ENCODE data around the gene TAS2R14.
A peak's percentile ranks its signal among the peaks of the same experiment; 100 is the strongest.

TAS2R14 gene

DNA sequence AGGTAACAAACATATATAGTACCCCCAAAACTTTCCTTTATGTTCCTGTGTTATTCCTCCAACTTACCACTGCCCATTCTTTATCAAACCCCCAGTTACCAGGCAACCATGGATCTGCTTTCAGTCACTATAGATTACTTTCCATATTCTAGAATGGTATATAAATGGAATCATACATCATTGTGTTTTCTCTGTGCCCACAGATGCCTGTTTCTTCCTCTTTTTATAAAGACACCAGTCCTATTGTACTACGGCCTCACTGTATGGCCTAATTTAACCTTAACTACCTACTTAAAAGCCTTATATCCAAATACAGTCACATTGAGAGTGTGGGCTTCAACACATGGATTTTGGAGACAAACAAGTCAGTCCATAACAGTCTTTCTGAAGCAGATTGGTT is 2.6 kb downstream of the TAS2R14 start:
- Histone ChIP-seq H3K27me3 (replicated peaks; ENCODE audit: control insufficient read depth, insufficient read depth, low read length) (no peaks in the 10 kb centered on the region), H3K4me3 (replicated peaks; ENCODE audit: low read depth, low read length) (no peak overlapping the region), H3K36me3 (ENCODE audit: control insufficient read depth, insufficient read depth, low read length) (no peaks in the 10 kb centered on the region)
- peak; percentile 18 for DNase-seq (ENCODE audit: extremely low read depth, insufficient read length)
- TF ChIP-seq, protein P1, sequence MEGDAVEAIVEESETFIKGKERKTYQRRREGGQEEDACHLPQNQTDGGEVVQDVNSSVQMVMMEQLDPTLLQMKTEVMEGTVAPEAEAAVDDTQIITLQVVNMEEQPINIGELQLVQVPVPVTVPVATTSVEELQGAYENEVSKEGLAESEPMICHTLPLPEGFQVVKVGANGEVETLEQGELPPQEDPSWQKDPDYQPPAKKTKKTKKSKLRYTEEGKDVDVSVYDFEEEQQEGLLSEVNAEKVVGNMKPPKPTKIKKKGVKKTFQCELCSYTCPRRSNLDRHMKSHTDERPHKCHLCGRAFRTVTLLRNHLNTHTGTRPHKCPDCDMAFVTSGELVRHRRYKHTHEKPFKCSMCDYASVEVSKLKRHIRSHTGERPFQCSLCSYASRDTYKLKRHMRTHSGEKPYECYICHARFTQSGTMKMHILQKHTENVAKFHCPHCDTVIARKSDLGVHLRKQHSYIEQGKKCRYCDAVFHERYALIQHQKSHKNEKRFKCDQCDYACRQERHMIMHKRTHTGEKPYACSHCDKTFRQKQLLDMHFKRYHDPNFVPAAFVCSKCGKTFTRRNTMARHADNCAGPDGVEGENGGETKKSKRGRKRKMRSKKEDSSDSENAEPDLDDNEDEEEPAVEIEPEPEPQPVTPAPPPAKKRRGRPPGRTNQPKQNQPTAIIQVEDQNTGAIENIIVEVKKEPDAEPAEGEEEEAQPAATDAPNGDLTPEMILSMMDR (IDR thresholded peaks at IDR 0.05; ENCODE audit: insufficient read depth, low read length, poor library complexity, severe bottlenecking), result no peak

DNA sequence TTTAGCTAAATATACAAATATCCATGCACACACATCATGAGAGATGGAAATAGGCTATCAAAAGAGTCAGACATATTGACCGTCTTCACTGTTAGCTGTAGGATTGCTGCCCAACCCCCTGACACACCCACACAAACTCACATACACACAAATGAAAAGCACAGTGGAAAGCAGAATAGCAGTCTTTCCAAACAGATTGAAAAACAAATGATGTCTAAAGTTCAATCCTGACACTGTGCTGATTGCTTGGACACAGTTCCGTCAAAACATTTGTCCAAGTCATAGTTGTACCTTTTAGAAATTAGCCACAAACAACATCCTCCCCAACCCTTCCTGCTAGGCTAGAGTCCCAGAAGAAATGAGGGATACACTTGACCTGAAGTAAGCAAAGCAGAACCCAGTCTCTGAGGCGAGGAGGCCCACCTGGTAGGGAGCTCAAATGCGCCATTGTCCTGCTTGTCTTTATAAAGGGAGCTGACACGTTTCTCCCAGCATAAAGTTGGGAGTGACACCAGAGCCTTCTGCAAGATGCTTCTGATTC is 10.2 kb downstream of the TAS2R14 start, which contains the start of gene PRH2:
TSS of gene PRH2 (plus strand) at position 491 of the 541 bp plus-strand sequence. CDS start at position 529, 38 bp downstream.
- no peak for DNase-seq (ENCODE audit: extremely low read depth, insufficient read length)
- H3K27me3 ChIP-seq (replicated peaks; ENCODE audit: control insufficient read depth, insufficient read depth, low read length), result no peaks in the 10 kb centered on the region
- TF ChIP-seq, protein P1 (IDR thresholded peaks at IDR 0.05; ENCODE audit: insufficient read depth, low read length, poor library complexity, severe bottlenecking), result no peak
- H3K36me3 ChIP-seq (ENCODE audit: control insufficient read depth, insufficient read depth, low read length), result no peaks in the 10 kb centered on the region
- H3K4me3 ChIP-seq (replicated peaks; ENCODE audit: low read depth, low read length), result no peak within 1 kb of the TSS

DNA sequence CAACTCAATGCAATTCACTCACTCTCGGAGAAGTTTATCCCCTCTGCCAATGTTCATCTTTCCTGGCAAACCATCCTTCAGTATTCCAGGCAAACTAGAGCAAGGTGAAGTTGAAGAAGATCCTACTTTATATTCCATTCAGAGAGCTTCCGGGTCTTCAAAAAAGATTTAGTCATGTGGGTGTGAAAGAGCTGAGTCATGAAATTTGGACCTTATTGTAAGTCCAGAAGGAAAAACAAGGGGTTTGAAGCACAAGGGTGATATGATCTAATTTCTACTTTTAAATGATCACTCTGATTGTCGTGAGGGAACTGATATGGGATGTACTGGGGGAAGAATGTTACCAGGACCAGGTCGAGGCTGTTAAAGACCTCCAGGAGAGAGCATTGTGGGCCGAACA is 12.8 kb downstream of the TAS2R14 start:
- DNase-seq (ENCODE audit: extremely low read depth, insufficient read length), result no peak
- H3K4me3 ChIP-seq (replicated peaks; ENCODE audit: low read depth, low read length), result no peak overlapping the region
- TF ChIP-seq, protein P1 (IDR thresholded peaks at IDR 0.05; ENCODE audit: insufficient read depth, low read length, poor library complexity, severe bottlenecking), result no peak
- H3K36me3 ChIP-seq (ENCODE audit: control insufficient read depth, insufficient read depth, low read length), result no peaks in the 10 kb centered on the region
- no peaks in the 10 kb centered on the region for H3K27me3 ChIP-seq (replicated peaks; ENCODE audit: control insufficient read depth, insufficient read depth, low read length)

DNA sequence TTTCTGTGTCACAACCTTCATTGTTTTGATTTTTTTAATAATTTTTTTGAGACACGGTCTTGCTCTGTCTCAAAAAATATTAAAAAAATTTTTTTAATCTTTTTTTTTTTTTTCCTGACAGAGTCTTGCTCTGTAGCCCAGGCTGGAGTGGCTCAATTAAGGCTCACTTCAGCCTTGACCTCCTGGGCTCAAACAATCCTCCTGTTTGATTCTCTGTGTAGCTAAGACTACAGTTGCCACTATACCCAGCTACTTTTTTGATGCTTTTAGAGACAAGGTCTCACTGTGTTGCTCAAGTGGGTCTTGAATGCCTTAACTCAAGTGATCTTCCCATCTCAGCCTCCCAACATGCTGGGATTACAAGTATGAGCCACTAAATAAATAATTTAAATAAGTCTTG is 19.3 kb downstream of the TAS2R14 start:
- H3K27me3 ChIP-seq (replicated peaks; ENCODE audit: control insufficient read depth, insufficient read depth, low read length), result no peaks in the 10 kb centered on the region
- H3K36me3 ChIP-seq (ENCODE audit: control insufficient read depth, insufficient read depth, low read length), result no peaks in the 10 kb centered on the region
- no peak for DNase-seq (ENCODE audit: extremely low read depth, insufficient read length)
- H3K4me3 ChIP-seq (replicated peaks; ENCODE audit: low read depth, low read length), result no peak overlapping the region
- TF ChIP-seq, protein P1 (IDR thresholded peaks at IDR 0.05; ENCODE audit: insufficient read depth, low read length, poor library complexity, severe bottlenecking), result no peak

DNA sequence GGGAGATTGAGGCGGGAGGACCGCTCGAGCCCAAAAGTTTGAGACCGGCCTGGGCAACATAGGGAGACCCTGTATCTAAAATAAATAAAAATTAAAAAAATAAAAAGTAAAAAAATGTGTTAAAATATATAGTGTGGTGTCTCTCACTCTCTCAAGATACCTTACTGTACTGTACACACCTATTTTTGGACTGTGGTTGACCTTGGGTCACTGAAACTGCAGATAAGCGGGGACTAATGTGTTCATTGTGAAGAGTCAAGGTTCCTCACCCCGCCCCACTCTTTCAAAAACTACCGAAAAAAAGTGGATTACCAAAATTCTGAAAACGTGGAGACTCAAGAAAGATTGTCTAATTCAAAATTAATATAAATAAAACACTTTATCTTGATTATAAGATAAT is 28.7 kb downstream of the TAS2R14 start:
- Histone ChIP-seq H3K4me3 (replicated peaks; ENCODE audit: low read depth, low read length) (no peak overlapping the region), H3K36me3 (ENCODE audit: control insufficient read depth, insufficient read depth, low read length) (no peaks in the 10 kb centered on the region), H3K27me3 (replicated peaks; ENCODE audit: control insufficient read depth, insufficient read depth, low read length) (no peaks in the 10 kb centered on the region)
- TF ChIP-seq, protein P1 (IDR thresholded peaks at IDR 0.05; ENCODE audit: insufficient read depth, low read length, poor library complexity, severe bottlenecking), result no peak
- no peak for DNase-seq (ENCODE audit: extremely low read depth, insufficient read length)

DNA sequence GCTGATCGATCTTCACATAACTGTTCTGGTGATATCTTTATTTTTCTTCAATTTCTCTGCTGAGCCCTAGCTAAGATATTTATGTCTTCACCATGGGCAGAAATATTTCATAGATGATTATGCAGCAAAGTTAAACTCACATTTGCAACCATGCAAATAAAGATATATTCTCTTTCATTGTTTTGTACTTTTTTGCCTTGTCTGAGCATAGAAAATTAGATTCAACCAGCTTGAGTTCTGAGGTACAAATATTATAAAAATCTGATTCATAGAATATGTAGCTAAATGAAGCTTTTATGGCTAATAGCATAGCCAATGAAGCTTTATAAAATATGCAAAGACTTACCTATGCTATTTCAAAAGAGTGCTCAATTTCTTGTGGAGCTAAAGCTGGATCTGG is 29.6 kb downstream of the TAS2R14 start, which contains the start of gene TAS2R13:
TSS of gene TAS2R13 (minus strand) at position 101 of the 400 bp plus-strand sequence. CDS start 264 bp downstream, outside the sequence.
- Histone ChIP-seq H3K4me3 (replicated peaks; ENCODE audit: low read depth, low read length) (no peak within 1 kb of the TSS), H3K27me3 (replicated peaks; ENCODE audit: control insufficient read depth, insufficient read depth, low read length) (no peaks in the 10 kb centered on the region), H3K36me3 (ENCODE audit: control insufficient read depth, insufficient read depth, low read length) (no peaks in the 10 kb centered on the region)
- no peak for DNase-seq (ENCODE audit: extremely low read depth, insufficient read length)
- TF ChIP-seq, protein P1 (IDR thresholded peaks at IDR 0.05; ENCODE audit: insufficient read depth, low read length, poor library complexity, severe bottlenecking), result no peak
